NOMO-1 treated with dmso at 0.1 percent for 144 hours (cell line): ENCODE data around the gene TEKT5.
"Not testable (repeated sequence)": the region's sequence is repeated elsewhere in the genome, so short reads cannot be mapped to it uniquely, and the experiment has no call there.

ENCODE experiments used
- DNase-seq: peaks from one replicate; lab custom pipeline; 2025; ENCODE audit not compliant: unreplicated experiment; lab: John Stamatoyannopoulos, UW

The TEKT5 gene

DNA sequence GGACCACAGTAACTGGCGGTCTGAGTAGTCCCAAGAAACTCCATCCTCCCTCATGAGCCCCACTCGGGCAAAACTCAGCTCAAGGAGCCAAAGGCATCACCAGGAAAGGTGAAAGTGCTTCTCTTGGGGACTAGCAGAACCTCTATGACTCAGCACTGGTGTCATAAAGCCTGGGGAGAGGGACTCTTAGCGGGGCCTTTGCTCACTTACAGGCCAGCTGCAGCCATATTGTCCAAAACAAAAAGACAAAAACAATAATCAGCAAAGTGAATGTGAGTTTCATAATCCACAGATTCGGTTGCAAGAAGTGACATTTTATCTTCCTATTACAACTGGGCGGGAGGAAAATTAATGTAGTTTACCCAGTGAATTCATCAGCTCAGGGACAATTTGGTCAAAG, at the start of gene TEKT5:
Gene TEKT5 (minus strand): TSS at position 101 of the 400 bp plus-strand sequence. CDS start 57 bp downstream, at position 44.
- no peak for DNase-seq

DNA sequence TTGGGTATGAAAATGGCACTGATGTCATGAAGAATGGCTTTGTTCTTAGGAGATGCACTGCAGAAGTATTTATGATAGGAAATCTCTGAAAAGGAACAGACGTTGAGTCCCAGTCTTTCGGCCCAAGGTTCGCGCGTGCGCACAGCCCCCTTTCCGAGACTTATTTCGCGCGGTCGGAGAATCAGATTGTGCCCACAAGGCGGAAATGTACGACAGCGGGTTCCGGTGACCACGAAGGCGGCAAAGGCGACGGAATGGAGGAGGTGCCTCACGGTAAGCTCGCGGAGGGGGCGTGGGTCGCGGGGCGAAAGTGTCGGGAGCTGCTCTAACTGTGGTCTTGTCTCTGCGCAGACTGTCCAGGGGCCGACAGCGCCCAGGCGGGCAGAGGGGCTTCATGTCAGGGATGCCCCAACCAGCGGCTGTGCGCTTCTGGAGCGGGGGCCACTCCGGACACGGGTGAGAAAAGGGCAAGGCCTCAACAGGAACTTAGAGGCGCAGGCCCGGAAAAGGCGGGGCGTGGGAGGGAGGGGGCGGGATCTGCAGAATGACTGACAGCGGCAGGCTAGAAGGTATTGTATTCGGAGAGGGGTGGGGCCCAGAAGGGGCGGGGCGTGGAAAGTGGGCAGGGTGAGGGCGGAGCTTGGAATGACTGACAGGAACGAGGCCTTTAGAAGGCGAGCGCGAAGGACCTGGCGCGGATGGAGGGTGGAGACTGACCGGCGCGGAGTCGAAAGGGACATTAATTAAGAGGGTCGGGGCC, 49.1 kb upstream of the TEKT5 start, which contains the start of gene NUBP1:
Gene NUBP1 (plus strand): TSS at position 233 of the 760 bp plus-strand sequence. CDS start 22 bp downstream, at position 255.
- peak; percentile 89 for DNase-seq

DNA sequence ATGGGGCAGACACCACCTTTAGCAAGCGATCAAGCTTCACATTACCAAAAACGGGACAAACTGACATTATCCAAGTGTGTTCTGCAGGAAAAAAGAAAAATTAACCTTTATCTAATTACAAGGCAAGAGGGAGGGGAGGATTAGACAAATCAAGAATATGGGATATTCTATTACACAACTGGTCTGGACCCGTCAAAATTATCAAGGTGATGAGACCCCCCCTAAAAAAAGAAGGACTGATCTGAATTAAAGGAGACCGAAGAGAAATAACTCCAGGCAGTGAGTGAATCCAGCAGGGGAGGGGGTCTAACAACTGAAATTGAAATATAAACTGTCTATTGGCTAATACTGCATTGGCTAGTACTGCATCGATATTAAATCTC, 48.5 kb upstream of the TEKT5 start:
- no peak for DNase-seq

DNA sequence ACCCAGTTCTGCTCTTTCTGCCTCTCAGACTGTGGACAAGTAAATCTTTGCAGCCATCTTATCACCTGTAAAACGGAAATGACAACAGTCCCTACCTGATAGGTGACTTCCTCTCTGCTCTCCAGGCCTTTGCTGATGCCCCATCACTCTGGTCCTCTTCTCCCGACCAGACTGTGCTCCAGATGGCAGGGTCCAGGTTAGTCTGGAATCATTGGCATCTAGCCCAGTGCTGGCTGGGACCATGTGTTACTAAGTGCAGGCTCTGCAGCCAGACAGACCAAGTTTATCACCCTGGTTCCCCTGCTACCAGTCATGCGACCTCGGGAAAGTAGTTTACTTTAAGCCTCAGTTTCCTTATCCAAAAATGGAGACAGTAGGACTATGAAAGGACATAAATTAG, 47.1 kb upstream of the TEKT5 start:
- no peak for DNase-seq

DNA sequence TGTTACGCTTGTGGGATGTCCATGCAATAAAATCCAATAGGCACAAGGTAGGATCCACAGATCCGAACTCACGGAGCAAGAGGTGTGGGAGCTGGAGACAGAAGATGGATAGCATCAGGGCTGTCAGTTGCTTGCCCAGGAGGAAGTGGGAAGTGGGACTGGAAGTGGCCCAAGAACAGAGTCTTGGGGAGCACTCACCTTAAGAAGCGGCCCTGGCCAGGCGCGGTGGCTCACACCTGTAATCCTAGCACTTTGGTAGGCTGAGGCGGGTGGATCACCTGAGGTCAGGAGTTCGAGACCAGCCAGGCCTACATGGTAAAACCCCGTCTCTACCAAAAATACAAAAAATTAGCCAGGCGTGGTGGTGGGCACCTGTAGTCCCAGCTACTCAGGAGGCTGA, 46.5 kb upstream of the TEKT5 start:
- not testable (repeated sequence) for DNase-seq

DNA sequence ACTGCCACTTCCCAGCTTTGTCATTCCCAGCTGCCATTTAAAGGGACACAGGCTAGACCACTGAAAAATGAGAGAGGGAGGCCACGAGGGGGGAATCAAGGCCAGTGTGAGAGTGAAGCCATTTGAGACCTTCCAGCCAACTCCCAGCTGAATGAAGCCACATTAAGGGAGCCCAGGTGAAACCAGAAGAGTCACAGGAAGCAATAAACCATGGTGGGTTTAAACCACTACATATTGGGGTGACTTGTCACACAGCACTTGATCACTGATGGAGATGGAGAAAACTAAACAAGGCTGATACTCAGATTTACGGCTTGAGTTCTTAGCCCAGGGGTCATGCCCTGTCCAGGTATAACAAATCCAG, 46.1 kb upstream of the TEKT5 start:
- no peak for DNase-seq

DNA sequence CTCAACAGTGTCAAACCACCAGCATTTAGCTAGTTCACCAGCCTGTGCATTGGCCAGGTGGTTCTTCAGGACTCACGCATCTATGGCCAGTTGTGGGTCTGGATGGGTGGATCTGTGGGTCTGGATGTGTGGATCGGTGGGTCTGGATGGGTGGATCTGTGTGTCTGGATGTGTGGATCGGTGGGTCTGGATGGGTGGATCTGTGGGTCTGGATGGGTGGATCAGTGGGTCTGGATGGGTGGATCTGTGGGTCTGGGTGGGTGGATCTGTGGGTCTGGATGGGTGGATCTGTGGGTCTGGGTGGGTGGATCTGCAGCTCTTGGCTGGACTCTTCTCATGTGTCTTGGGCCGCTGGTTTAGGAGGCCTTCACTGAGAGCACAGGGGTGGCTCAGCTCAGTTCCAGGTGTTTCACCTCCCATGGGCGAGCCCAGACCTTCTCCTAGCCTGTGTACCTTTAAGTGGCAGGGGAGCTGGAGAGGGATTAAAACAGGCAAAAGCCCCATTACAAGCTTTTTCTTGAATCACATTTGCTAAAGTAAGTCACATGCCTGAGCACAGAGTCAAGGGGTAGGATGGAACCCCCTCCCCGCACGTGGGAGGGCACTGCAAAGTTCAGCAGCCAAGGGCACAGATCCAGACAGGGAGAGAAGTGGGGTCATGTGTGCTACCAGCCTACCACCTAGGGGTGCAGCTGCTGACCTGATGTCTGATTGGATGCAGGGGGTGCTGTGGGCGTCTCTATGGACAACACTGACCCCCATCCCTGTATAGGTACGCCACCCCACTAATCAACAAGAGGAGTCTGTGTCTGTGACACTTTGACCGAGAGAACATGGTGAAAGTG, 45.5 kb upstream of the TEKT5 start:
- DNase-seq = no peak

DNA sequence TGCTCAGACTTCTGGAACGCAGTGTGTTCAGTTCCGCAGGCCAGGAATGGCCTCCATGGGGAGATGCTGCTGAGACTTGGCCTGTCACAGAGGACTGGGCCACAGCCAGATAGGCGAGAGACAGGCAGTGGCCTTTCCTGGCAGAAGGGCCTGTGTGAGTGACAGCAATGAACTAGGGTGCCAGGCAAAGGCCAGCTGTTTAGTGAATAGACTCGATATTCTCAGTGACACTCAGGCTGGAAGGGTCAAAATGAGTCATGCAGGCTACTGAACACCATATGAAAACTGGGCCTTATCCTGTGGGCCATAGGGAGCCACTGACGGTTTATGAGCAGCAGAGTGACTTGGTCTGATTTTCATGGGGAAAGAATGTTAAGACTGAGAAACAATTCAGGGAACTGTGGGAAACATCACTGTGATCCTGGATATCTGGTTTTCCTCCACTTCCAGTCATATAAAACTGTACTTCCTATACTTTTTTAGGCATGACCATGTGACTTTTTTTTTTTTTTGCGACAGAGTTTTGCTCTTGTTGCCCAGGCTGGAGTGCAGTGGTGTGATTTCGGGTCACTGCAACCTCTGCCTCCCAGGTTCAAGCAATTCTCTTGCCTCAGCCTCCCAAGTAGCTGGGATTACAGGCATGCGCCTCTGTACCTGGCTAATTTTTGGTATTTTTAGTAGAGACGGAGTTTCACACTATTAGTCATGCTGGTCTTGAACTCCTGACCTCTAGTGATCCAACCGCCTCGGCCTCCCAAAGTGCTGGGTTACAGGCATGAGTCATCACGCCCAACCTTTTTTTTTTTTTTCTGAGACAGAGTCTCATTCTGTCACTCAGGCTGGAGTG, 43.7 kb upstream of the TEKT5 start:
- peak; percentile 22 for DNase-seq

DNA sequence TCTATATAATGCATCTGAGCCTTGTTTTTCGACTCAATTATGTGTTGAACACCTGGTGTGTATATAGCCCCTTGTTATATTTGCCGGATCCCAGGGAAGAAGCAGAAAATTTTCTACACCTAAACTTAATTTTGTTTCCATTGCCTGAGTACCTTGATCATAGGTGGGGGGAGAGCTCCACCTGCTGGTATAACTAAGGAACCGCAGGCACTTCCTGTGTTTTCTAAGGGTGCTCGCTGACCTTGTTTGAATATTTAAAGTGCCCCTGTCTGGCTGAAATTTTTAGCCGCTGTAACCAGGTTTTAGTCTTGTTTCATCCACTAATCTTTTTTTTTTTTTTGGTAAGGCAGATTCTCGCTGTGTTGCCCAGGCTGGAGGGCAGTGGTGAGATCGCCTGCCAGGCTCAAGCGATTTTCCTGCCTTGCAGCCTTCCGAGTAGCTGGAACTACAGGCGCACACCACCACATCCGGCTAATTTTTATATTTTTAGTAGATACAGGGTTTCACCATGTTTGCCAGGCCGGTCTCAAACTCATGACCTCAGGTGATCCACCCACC, 42.4 kb upstream of the TEKT5 start:
- DNase-seq = peak; percentile 56

DNA sequence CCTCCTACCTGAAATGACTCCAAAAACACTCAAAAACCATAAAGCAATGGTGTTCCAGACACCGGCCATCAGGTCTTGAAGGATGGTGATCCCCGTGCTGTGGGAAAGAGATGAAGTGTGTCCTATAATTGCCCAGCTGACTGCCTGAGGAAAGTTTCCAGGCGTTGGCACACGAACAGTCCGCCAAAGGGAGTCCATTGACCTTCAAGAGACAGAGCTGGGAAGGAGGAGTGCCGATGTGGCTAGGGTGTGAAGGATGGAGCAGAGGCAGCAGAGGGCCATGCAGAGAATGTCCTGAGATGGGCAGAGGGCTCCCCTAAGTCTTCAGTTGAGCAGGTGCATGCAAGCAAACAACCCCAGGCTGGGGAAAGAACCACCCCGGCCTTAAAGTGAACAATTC, 37.1 kb upstream of the TEKT5 start:
- no peak for DNase-seq

DNA sequence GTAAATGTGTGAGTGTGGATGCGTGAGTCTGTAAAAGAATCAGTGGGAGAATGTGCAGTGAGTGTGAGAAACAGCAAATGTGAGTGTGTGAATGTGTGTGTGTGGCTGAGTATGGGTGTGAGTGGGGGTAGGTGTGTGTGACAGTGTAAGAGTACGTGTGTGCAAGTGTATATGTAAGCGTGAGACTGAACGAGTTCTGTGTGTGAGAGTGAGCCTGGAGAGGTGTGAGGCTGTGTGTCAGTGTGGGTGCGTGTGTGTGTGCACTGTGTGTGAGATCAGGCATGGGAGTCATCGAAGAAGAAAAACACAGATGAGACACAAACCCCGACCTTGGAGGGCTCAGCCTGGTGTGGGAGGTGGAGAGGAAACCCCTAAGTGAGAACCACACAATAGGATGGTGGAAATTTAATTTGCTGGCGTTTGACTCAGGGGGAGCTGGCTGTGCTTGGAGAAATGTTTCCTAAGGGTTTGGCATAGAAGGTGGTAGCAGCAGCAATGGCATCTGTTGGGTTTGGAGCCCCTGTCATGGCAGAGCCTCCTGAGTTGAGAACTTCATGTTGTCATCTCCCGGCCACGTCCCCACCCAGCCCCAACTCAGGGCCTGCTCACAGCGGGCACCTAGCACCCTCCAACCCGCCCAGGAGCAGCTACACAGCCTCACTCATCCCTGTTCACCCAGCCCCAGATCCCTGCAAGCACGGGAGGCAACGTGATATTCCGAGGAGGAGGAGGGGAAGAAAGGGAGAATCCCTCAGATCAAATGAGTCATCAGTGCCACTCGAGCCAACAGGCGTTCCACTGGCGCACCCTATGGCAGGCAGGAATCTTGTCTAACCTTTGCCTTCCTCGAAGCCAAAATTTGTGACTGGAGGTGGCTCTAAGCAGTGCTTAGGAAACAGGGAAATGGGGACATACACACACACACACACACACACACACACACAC, 34.6 kb upstream of the TEKT5 start:
- no peak for DNase-seq

DNA sequence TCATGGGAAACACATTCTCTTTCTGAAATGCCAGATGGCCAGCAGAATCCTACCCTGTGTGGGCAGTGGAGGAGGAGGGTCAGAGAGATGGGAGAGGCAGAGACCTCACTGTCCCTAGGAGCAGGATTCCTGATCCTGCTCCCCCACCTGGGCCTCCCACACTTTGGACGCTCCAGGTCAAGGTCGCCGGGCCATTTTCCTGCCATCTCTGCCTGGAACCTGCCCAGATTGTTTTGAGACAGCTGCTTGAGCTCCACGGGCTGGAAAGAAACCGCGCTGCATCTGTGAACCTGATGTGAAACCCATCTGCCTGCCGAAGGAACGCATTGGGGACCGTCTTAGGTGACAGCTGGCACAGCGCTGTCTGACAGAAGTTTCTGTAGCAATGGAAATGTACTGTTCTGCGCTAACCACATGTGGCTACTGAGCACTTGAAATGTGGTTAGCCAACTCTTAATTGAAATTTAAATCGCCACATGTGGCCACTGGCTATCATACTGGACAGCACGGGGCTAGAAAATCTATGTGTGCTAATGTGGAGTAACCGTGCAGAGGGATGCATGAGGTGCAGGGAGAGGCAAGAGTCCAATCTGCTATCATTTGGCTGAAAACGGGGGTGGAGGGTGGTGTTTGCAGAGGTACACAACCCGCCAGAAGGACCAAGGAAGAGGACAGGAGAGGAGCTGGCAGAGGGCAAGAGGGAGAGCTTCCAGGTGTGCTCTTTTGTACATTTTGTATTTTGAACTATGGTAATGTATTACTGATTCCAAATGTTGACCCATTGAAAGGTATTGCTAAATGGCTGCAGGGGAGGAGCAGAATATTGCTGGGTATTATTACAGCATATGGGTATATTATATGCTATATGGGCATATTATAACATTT, 33.5 kb upstream of the TEKT5 start:
- no peak for DNase-seq

DNA sequence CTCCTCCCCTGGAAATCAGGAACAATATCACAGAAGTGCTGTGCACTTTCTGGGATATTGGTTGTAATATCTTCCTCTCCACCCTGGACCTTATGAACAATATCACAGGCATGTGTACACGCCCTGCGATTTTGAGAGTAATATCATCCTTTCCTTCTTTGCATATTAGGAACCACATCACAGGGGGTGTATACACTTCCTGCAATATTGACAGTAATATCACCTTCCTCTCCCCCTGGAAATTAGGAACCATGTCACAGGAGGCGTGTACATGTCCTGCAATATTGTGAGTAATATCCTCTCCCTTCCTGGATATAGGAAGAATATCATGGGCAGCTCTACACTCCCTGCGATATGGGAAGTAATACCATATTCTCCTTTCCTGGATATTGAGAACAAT, 14.2 kb upstream of the TEKT5 start:
- no peak for DNase-seq

DNA sequence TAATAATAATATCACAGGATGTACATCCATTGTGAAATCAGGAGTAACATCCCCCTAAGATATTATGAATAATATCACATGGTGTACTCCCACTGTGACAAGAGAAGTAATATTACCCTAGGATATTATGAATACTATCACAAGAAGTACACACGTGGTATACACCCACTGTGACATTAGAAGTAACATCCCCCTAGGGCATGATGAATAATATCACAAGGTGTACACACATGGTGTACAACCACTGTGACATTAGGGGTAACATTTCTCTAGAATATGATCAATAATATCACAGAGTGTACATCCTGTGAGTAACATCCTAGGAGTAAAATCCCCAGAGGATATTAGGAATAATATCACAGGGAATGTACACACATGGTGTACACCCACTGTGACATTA, 5.0 kb upstream of the TEKT5 start:
- no peak for DNase-seq

DNA sequence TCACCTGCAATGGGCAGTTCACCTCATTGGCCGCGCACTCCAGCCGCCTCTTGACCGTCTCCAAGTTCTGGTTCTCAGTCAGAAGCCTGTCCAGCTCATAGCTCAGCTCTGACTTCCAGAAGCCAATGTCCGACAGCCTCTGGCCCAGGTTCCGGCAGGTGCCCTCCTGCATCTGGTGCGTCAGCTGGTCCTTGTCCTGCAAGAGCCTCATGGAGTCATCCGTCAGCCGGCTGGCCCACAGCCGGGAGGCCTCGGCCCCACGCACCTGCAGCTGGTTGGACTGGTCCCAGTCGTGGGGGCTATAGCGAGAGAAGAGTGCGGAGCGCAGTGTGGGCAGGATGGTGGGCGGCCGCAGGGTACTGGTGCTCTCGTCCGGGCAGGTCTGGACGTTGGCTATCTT, 424 bp downstream of the TEKT5 start:
- no peak for DNase-seq

DNA sequence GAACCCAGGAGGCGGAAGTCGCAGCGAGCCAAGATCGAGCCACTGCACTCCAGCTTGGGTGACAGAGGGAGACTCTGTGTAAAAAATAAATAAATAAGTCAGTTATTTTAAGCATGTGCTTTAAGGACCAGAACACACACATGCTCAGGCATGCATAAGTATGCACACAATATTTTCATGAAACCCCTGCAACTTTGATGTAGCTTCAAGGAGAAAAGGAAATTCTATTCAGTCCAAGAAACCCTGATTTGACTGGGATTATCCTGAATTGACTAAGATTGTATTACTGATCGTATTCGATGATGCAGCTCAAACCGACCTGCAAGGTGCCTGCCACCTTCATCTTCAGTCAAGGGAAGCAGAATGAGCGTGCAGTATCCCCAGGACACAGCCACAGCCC, 841 bp downstream of the TEKT5 start:
- DNase-seq = no peak

DNA sequence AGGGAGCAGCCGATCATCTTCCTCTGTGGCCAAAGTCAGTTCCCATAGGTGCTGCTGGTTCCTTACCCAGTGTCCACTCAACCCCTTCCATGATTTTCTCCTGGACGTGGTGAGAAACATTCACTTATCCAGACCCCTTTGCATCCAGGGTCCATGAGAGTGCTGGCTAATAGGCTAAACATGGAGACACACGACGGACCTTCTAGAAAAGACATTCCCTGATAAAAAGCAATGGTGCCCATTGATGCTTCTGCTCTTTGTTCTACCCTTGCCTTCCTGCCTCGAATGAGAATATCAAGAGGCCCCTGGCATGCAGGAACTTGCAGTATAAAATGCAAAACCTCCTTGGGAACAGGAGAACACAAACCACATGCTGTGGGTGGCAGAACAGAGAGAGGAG, 2.3 kb downstream of the TEKT5 start:
- no peak for DNase-seq

DNA sequence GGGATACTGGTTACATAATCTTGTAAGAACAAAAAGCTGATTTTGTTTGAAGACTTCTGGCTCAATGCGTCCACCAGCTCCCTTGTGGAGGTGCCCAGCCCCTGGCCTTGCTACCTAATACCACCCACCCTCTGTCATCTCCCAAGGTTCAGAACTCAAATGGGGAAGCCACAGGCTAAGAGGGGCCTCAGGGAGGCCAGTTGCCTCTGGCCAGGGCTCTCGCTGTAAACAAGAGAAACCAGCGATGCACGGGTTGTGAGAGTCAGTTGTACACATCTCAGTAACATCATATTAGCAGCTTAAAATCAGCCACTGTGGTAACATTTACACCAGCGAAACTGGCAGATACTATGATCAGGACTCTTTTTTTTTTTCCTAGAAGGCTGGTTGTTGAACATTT, 6.0 kb downstream of the TEKT5 start:
- DNase-seq = no peak

DNA sequence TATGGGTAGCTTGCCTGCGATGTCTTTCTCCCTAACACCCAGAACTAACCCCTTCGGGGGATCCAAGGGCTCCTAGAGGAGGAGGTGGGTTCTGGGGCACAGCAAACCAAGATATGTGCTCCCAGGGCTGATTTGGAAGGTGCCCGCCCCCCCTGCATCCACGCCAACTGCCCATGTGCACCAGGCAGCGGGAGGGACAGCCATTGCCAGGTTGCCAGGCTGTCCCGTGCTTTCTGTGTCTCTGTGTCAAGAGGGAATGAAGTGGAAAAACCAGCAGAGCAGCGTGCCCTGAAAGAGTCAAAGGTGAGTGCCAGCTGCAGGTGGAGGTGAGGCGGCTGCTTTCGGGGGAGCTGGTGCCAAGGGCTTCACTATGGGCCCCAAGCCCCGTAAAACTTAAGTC, 6.4 kb downstream of the TEKT5 start:
- DNase-seq = no peak
